Hepatocyte (in vitro differentiated cells): ENCODE measurements around the gene HTT. TPM values are rescaled to one million over a fixed set of nuclear protein-coding genes. Genes with fewer than 3 reads are reported as not detected.

Experiments used
- DNase-seq: peaks from one replicate; pipeline ENCODE4 v3.0.0-alpha.2; 2016; ENCODE audit warnings: low spot score
- H2AFZ ChIP-seq: fragments of 200-600 bp; sonication (generic); 2 replicates; pipeline ENCODE4 v1.6.0; 2016; ENCODE audit warnings: antibody characterized with exemption, mild to moderate bottlenecking
- H3K27ac ChIP-seq: fragments of 200-600 bp; sonication (generic); 2 replicates; pipeline ENCODE4 v1.5.1; 2016; ENCODE audit warnings: mild to moderate bottlenecking
- H3K27me3 ChIP-seq: fragments of 200-600 bp; sonication (generic); 2 replicates; pipeline ENCODE4 v1.6.1; 2016
- H3K36me3 ChIP-seq: fragments of 200-600 bp; sonication (generic); replicated peaks from 2 replicates; pipeline ENCODE4 v1.5.1; 2016; ENCODE audit warnings: low read depth; ENCODE audit not compliant: insufficient read depth
- H3K4me1 ChIP-seq: fragments of 200-600 bp; sonication (generic); 2 replicates; pipeline ENCODE4 v1.5.1; 2016; ENCODE audit warnings: mild to moderate bottlenecking, moderate library complexity; ENCODE audit not compliant: insufficient read depth
- H3K4me2 ChIP-seq: fragments of 200-600 bp; sonication (generic); 2 replicates; pipeline ENCODE4 v1.6.0; 2016
- H3K4me3 ChIP-seq: fragments of 200-600 bp; sonication (generic); 2 replicates; pipeline ENCODE4 v1.5.1; 2016; ENCODE audit warnings: mild to moderate bottlenecking
- H3K79me2 ChIP-seq: fragments of 200-600 bp; sonication (generic); 2 replicates; pipeline ENCODE4 v1.6.0; 2017; ENCODE audit warnings: mild to moderate bottlenecking
- H3K9me2 ChIP-seq: fragments of 200-600 bp; sonication (generic); replicated peaks from 2 replicates; pipeline ENCODE4 v1.6.0; 2017; ENCODE audit warnings: mild to moderate bottlenecking; ENCODE audit not compliant: insufficient read depth
- H3K9me3 ChIP-seq: fragments of 200-600 bp; sonication (generic); 2 replicates; pipeline ENCODE4 v1.5.1; 2016; ENCODE audit warnings: low read depth, mild to moderate bottlenecking
- H4K20me1 ChIP-seq: fragments of 200-600 bp; sonication (generic); 2 replicates; pipeline ENCODE4 v1.6.0; 2016; ENCODE audit warnings: mild to moderate bottlenecking; ENCODE audit not compliant: insufficient read depth, poor library complexity, severe bottlenecking
- EZH2 ChIP-seq: fragments of 200-600 bp; sonication (generic); IDR thresholded peaks from 2 replicates; pipeline ENCODE4 v1.6.1; 2016; ENCODE audit warnings: antibody characterized with exemption, mild to moderate bottlenecking, borderline replicate concordance
- EZH2phosphoT487 ChIP-seq: fragments of 200-600 bp; sonication (generic); IDR thresholded peaks from one replicate; pipeline ENCODE4 v1.6.1; 2018; ENCODE audit warnings: antibody characterized with exemption, mild to moderate bottlenecking, low read depth, moderate library complexity; ENCODE audit not compliant: unreplicated experiment, severe bottlenecking
- WGBS: methylation state at CpG from one replicate; pipeline ENCODE4 v1.1.6; 2016; ENCODE audit warnings: low lambda C conversion rate; ENCODE audit errors: missing lambda C conversion rate; 5-methylcytosine and 5-hydroxymethylcytosine counted together
- polyA plus RNA-seq: library from polyadenylated mRNA; unstranded; fragments of >200 nt; fragmentation: Nextera tagmentation; extraction: Ambion mirVana; gene quantifications from 2 replicates; pipeline ENCODE4 v1.2.1, GENCODE V29; 2016
- total RNA-seq: library from RNA; depleted of rRNA; stranded (reverse); fragments of >200 nt; gene quantifications from 2 replicates; pipeline ENCODE4 v1.2.3, GENCODE V29; 2014
- TF ChIP-seq, protein P1 (sequence below): fragments of 200-600 bp; sonication (generic); IDR thresholded peaks from 2 replicates; pipeline ENCODE4 v1.5.1; 2016; ENCODE audit warnings: antibody characterized with exemption, mild to moderate bottlenecking; ENCODE audit not compliant: poor library complexity

Gene HTT
- total and polyA plus RNA-seq, 2 experiments from 2014 or later, result 12.4 to 33.9 TPM

GRCh38 chr4:3201718-3202702 lies 127.5 kb downstream of the HTT start:
- DNase-seq, result no peak
- WGBS, result 89% methylated on average over 11 of the region's 11 CpGs
- Histone ChIP-seq H3K9me2 (no peaks in the 10 kb centered on the region), H2AFZ (no peak overlapping the region), H3K36me3 (no peaks in the 10 kb centered on the region), H3K4me1 (peaks cover 7% of the 10 kb centered on the region), H4K20me1 (no peaks in the 10 kb centered on the region), H3K27me3 (no peaks in the 10 kb centered on the region), H3K27ac (peak overlapping the region; percentile 67), H3K4me2 (no peak overlapping the region), H3K4me3 (no peak overlapping the region), H3K9me3 (no peaks in the 10 kb centered on the region), H3K79me2 (no peaks in the 10 kb centered on the region)
- TF ChIP-seq EZH2phosphoT487 (no peak), EZH2 (no peak)
- TF ChIP-seq, protein P1, sequence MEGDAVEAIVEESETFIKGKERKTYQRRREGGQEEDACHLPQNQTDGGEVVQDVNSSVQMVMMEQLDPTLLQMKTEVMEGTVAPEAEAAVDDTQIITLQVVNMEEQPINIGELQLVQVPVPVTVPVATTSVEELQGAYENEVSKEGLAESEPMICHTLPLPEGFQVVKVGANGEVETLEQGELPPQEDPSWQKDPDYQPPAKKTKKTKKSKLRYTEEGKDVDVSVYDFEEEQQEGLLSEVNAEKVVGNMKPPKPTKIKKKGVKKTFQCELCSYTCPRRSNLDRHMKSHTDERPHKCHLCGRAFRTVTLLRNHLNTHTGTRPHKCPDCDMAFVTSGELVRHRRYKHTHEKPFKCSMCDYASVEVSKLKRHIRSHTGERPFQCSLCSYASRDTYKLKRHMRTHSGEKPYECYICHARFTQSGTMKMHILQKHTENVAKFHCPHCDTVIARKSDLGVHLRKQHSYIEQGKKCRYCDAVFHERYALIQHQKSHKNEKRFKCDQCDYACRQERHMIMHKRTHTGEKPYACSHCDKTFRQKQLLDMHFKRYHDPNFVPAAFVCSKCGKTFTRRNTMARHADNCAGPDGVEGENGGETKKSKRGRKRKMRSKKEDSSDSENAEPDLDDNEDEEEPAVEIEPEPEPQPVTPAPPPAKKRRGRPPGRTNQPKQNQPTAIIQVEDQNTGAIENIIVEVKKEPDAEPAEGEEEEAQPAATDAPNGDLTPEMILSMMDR, result no peak

- Histone ChIP-seq H3K9me2 (no peaks in the 10 kb centered on the region), H3K27me3 (no peaks in the 10 kb centered on the region), H3K79me2 (no peaks in the 10 kb centered on the region), H3K4me3 (no peak overlapping the region), H3K36me3 (no peaks in the 10 kb centered on the region), H3K4me2 (no peak overlapping the region), H2AFZ (no peak overlapping the region), H3K9me3 (no peaks in the 10 kb centered on the region), H3K4me1 (peaks cover 15% of the 10 kb centered on the region), H3K27ac (peak overlapping the region; percentile 67), H4K20me1 (no peaks in the 10 kb centered on the region)
- TF ChIP-seq EZH2phosphoT487 (no peak), EZH2 (no peak)
- TF ChIP-seq, protein P1, result no peak
- DNase-seq, result no peak
- 87% methylated on average over 22 of the region's 22 CpGs for WGBS
Observed at GRCh38 chr4:3202836-3203820, 128.6 kb downstream of the HTT start.

DNA sequence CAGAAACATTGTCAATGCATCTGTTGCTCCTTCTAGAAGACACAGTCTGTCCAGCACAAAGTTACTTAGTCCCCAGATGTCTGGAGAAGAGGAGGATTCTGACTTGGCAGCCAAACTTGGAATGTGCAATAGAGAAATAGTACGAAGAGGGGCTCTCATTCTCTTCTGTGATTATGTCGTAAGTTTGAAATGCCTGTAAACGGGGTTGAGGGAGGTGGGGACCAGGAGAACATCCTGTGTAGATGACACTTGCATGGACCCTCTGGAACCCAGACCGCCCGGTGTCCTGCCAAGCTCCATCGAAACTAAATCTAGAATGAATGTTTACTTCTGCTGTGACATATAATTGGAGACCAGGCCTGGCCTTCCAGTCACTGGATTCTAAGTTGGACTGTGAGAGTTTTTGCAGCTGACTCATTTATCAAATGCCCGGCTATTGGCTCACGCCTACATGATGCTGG lies 129.5 kb downstream of the HTT start:
- peak overlapping the region; percentile 67 for H3K27ac ChIP-seq
- H3K9me2 ChIP-seq, result no peaks in the 10 kb centered on the region
- 76% methylated on average over 8 of the region's 8 CpGs for WGBS
- H4K20me1 ChIP-seq, result no peaks in the 10 kb centered on the region
- no peak overlapping the region for H3K4me3 ChIP-seq
- H3K9me3 ChIP-seq, result no peaks in the 10 kb centered on the region
- no peaks in the 10 kb centered on the region for H3K36me3 ChIP-seq
- no peak overlapping the region for H3K4me2 ChIP-seq
- H3K4me1 ChIP-seq, result peaks cover 21% of the 10 kb centered on the region
- H3K27me3 ChIP-seq, result no peaks in the 10 kb centered on the region
- TF ChIP-seq, protein P1, result no peak
- TF ChIP-seq EZH2 (no peak), EZH2phosphoT487 (no peak)
- no peak overlapping the region for H2AFZ ChIP-seq
- H3K79me2 ChIP-seq, result no peaks in the 10 kb centered on the region
- DNase-seq, result no peak
